ENCODE measurements around the gene HDLBP.

DNA sequence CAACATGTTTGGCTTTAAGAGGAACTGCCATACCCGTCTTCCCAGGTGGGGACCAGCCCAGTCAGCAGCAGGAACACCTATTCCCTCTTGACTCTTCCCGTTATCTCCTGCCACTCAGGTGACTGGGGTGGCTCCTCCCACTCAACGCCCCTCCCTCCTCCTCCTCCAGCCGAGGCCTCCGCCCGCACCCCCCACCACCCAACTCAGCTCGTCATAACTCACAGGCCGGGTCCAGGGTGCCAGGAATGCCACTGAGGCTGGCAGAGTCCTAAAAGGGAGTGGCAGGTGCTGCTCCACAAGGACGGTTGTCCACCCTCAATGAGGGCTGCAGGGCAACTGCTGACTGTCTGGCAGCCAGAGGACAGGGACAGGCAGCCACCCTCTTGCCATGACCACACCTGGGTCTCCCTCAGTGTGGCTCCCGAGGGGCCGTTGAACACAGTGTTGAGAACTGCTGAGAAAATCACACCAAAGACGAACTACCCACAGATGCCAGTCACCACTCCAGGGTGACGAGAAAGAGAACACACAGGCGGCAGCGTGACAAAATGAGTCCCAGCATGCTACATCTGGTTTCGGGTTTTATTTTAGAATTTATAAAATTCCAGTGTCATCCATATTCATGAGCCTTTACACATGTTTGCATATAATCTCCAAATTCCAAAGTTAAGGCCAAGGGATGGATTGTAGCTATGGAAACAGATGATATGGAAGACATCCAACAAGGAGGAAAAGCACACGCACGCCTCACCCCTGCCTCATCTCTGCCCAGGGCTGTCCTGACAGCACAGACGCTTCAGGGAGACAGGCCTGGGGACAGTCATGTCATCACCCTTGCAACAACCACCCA lies 88.5 kb downstream of the HDLBP start:
- TF ChIP-seq, protein P1, sequence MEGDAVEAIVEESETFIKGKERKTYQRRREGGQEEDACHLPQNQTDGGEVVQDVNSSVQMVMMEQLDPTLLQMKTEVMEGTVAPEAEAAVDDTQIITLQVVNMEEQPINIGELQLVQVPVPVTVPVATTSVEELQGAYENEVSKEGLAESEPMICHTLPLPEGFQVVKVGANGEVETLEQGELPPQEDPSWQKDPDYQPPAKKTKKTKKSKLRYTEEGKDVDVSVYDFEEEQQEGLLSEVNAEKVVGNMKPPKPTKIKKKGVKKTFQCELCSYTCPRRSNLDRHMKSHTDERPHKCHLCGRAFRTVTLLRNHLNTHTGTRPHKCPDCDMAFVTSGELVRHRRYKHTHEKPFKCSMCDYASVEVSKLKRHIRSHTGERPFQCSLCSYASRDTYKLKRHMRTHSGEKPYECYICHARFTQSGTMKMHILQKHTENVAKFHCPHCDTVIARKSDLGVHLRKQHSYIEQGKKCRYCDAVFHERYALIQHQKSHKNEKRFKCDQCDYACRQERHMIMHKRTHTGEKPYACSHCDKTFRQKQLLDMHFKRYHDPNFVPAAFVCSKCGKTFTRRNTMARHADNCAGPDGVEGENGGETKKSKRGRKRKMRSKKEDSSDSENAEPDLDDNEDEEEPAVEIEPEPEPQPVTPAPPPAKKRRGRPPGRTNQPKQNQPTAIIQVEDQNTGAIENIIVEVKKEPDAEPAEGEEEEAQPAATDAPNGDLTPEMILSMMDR (IDR thresholded peaks at IDR 0.05; ENCODE audit: poor library complexity): no peak
- no peak for TF ChIP-seq EZH2 (IDR thresholded peaks at IDR 0.05; ENCODE audit: borderline replicate concordance)
- TF ChIP-seq EZH2phosphoT487 (IDR thresholded peaks at IDR 0.05; ENCODE audit: low read depth, severe bottlenecking, unreplicated experiment): no peak
